Gastrocnemius medialis (tissue), 4 donors: Measurements from ENCODE around the gene CTNNA2. TPM values are rescaled to one million over a fixed set of nuclear protein-coding genes. Genes with fewer than 3 reads are reported as not detected.

ENCODE experiments used
- ATAC-seq, 2 donors: fragments of 150-250 bp; one replicate each; pipeline ENCODE4 v1.9.1; 2016
- DNase-seq, 2 donors: peaks; one replicate each; pipeline ENCODE4 v3.0.0-alpha.2; 2019
- H3K27ac ChIP-seq, 4 donors: fragments of 200-600 bp; sonication (generic); 1 replicate in 1 of 4; 2 replicates in 3 of 4; pipeline ENCODE4 v1.5.1; 2016 to 2018; ENCODE audit warnings: mild to moderate bottlenecking in 2 of 4, moderate library complexity in 1 of 4
- H3K27me3 ChIP-seq, 3 donors: fragments of 200-600 bp; sonication (generic) in 2 of 3; 1 replicate in 1 of 3; 2 replicates in 2 of 3; pipeline versions ENCODE4 v1.5.1 to v1.6.0; 2016 to 2019; ENCODE audit warnings: mild to moderate bottlenecking in 1 of 3, moderate library complexity in 1 of 3
- H3K36me3 ChIP-seq, 2 donors: fragments of 200-600 bp; sonication (generic) in 1 of 2; one replicate each; pipeline ENCODE4 v1.5.1; 2017 to 2018
- H3K4me1 ChIP-seq, 2 donors: fragments of 200-600 bp; sonication (generic) in 1 of 2; one replicate each; pipeline ENCODE4 v1.5.1; 2016 to 2017; ENCODE audit warnings: mild to moderate bottlenecking in 2 of 2
- H3K4me3 ChIP-seq, 4 donors: fragments of 200-600 bp; sonication (generic) in 3 of 4; 1 replicate in 1 of 4; 2 replicates in 3 of 4; pipeline ENCODE4 v1.5.1; 2016 to 2019; ENCODE audit warnings: mild to moderate bottlenecking in 2 of 4
- H3K9me3 ChIP-seq, 3 donors: fragments of 200-600 bp; sonication (generic) in 2 of 3; 1 replicate in 1 of 3; 2 replicates in 2 of 3; pipeline ENCODE4 v1.5.1; 2016 to 2019
- POLR2A ChIP-seq, 2 donors: fragments of 450-650 bp; IDR thresholded peaks; one replicate each; pipeline ENCODE4 v1.6.1; 2017; ENCODE audit warnings: antibody characterized with exemption in 2 of 2, mild to moderate bottlenecking in 2 of 2, moderate library complexity in 2 of 2
- in situ Hi-C, 4 donors: fragments of 200-750 bp; cut with MboI; loops; one replicate each; pipeline versions ENCODE4 v1.15.0 to v1.8.0; 2017; ENCODE audit warnings: low sequenced_read_pairs in 4 of 4
- intact Hi-C: fragments of 100-400 bp; cut with DNase I; formaldehyde crosslinking; loops from one replicate; pipeline ENCODE4 v1.15.1; 2023; ENCODE audit warnings: low total_unique reads
- total RNA-seq, 4 donors: library from RNA; depleted of rRNA; stranded (reverse); fragments of >200 nt; gene quantifications; one replicate each; pipeline versions ENCODE4 v1.1.0 to v1.2.3, GENCODE V29; 2016
- TF ChIP-seq, protein P1 (sequence below), 5 experiments: fragments of 450-650 bp in 3 of 5; fragments of 200-600 bp in 2 of 5; sonication (generic) in 2 of 5; IDR thresholded peaks in 4 of 5; conservative IDR thresholded peaks in 1 of 5; 1 replicate in 4 of 5; 2 replicates in 1 of 5; pipeline ENCODE4 v1.5.1; 2016 to 2019; ENCODE audit warnings: antibody characterized with exemption in 5 of 5, mild to moderate bottlenecking in 3 of 5, moderate library complexity in 3 of 5

CTNNA2 gene
- total RNA-seq, 4 donors from 2014 or later = not detected

DNA sequence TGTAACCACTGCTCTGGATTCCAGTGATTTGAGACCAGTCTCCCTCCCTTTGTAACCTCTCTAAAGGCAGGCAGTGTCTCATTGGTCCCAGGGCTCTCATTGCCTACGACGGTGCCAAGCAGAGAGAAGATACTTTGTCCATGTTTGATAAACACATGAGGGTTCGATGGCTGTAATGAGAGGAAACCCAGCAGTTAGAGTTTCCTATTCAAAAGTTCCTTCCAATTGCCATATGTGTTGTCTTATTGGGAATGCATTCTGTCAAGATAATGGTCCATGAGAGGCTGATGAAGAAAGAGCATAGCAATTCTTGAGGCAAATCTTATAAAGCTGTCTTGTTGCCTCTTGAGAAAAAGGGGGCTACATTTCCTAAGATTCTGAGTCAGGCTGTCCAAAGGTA, 499.2 kb downstream of the CTNNA2 start:
- DNase-seq = no peak
- in situ Hi-C loops = no loop called here

DNA sequence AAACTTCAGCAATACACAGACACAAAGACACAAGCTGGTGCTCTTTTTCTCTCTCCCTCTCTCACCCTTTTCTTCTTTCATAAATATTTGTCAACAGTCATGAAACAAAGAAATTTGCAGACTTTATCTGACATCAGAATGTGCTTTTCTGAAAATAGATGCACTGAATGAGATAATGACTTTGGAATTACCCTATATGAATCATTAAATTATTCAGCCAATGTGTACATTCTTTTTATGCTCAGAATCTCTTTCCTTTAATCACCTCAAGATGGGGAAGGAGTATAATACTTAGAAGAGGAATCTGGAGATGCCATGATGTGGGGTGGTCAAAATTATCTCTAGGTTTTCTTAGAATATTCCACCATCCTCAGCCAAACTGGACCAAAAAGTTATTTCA, 501.8 kb downstream of the CTNNA2 start:
- Histone ChIP-seq H3K36me3 (no peaks in the 10 kb centered on the region), H3K27me3 (no peaks in the 10 kb centered on the region), H3K4me1 (no peaks in the 10 kb centered on the region), H3K4me3 (no peak overlapping the region), H3K9me3 (no peaks in the 10 kb centered on the region), H3K27ac (no peak overlapping the region)
- ATAC-seq (no peak), DNase-seq (no peak)
- TF ChIP-seq, protein P1, sequence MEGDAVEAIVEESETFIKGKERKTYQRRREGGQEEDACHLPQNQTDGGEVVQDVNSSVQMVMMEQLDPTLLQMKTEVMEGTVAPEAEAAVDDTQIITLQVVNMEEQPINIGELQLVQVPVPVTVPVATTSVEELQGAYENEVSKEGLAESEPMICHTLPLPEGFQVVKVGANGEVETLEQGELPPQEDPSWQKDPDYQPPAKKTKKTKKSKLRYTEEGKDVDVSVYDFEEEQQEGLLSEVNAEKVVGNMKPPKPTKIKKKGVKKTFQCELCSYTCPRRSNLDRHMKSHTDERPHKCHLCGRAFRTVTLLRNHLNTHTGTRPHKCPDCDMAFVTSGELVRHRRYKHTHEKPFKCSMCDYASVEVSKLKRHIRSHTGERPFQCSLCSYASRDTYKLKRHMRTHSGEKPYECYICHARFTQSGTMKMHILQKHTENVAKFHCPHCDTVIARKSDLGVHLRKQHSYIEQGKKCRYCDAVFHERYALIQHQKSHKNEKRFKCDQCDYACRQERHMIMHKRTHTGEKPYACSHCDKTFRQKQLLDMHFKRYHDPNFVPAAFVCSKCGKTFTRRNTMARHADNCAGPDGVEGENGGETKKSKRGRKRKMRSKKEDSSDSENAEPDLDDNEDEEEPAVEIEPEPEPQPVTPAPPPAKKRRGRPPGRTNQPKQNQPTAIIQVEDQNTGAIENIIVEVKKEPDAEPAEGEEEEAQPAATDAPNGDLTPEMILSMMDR (IDR thresholded peaks at IDR 0.05 in 4 of 5, conservative IDR thresholded peaks at IDR 0.05 in 1 of 5) = no peak
- no peak for TF ChIP-seq POLR2A (IDR thresholded peaks at IDR 0.05)
- in situ Hi-C loops = no loop called here
- intact Hi-C loops = no loop called here

More for the DNA sequence above, 499.2 kb downstream of the CTNNA2 start:
- no peaks in the 10 kb centered on the region for H3K27me3 ChIP-seq
- H3K4me3 ChIP-seq = no peak overlapping the region
- intact Hi-C loops = no loop called here
- no peaks in the 10 kb centered on the region for H3K36me3 ChIP-seq
- H3K4me1 ChIP-seq = no peaks in the 10 kb centered on the region
- H3K27ac ChIP-seq = no peak overlapping the region
- no peaks in the 10 kb centered on the region for H3K9me3 ChIP-seq
- TF ChIP-seq POLR2A (IDR thresholded peaks at IDR 0.05) = no peak
- TF ChIP-seq, protein P1 (IDR thresholded peaks at IDR 0.05 in 4 of 5, conservative IDR thresholded peaks at IDR 0.05 in 1 of 5) = no peak
- ATAC-seq = no peak

DNA sequence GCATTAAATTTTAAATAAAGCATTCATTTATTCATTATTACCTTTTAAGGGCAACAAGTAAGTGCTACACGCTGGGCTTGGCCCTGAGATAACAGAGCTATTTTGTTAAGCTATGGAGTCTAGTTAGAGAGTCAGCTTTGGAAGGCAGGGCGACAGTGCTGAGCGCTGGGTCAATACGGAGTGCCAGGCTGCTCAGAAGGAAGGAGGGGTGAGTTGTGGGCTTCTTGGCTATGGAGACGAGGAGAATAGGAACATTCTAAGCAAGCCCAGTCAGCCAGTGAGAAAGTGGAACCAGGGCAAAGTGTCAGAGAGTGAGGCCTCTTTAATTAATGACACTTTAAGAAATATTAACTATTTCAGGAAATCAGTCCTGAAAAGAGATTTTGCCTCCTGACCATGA, 503.3 kb downstream of the CTNNA2 start:
- TF ChIP-seq, protein P1 (IDR thresholded peaks at IDR 0.05 in 4 of 5, conservative IDR thresholded peaks at IDR 0.05 in 1 of 5) = no peak
- intact Hi-C loops = no loop called here
- H3K36me3 ChIP-seq = no peaks in the 10 kb centered on the region
- in situ Hi-C loops = no loop called here
- DNase-seq = no peak
- no peak overlapping the region for H3K27ac ChIP-seq
- H3K9me3 ChIP-seq = no peaks in the 10 kb centered on the region
- H3K4me3 ChIP-seq = no peak overlapping the region
- H3K4me1 ChIP-seq = no peaks in the 10 kb centered on the region
- no peaks in the 10 kb centered on the region for H3K27me3 ChIP-seq
- no peak for ATAC-seq

DNA sequence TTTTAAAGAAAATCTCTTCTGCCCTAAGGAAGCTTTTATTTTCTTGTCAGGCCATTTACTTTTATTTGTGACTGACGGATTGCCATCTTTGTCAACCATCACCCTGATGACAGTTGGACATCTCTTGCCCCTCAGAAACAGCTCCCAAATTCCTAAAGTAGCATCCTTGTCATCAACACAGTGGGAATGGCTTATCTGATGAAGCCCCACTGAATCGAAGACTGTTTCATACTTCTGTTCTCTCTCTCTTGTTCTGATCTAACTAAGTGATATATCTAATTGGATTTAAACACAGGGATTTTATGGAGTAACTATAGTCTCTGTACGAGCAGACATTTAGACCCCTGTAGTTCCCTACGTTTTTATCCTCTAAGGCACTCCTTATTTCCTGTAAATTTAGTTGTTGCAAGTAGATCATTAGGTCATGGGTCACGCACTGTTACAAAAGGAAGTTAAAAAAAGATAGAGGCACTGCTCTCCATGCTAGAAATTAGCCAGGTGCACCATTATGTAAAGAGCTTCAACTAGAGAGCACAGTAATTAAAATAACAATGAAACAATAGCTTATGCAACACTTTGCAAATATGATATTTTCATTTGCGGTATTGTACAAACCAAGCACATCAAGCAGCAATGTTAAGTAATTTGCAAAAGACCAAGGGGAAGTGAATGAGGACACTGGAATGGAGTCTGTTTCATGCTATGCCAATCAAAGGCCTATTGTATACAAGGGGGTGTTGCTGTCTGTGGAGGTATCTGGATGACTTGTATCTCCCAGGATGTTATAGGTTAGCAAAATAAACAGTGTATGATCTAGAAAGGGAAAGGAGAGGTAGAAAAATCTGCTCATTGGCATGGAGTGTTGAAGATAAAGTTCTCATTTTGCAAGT, 507.0 kb downstream of the CTNNA2 start:
- ATAC-seq = no peak
- in situ Hi-C loops = no loop called here
- no peaks in the 10 kb centered on the region for H3K27me3 ChIP-seq

More for the DNA sequence above, 507.0 kb downstream of the CTNNA2 start:
- intact Hi-C loops = no loop called here
- H3K4me1 ChIP-seq = no peaks in the 10 kb centered on the region
- H3K4me3 ChIP-seq = no peak overlapping the region
- no peaks in the 10 kb centered on the region for H3K36me3 ChIP-seq
- H3K27ac ChIP-seq = no peak overlapping the region
- H3K9me3 ChIP-seq = no peaks in the 10 kb centered on the region
- no peak for TF ChIP-seq POLR2A (IDR thresholded peaks at IDR 0.05)
- TF ChIP-seq, protein P1 (IDR thresholded peaks at IDR 0.05 in 4 of 5, conservative IDR thresholded peaks at IDR 0.05 in 1 of 5) = no peak
- DNase-seq = no peak
